ENCODE measurements around the gene NUP50. TPM values are rescaled to one million over a fixed set of nuclear protein-coding genes. Genes with fewer than 3 reads are reported as not detected.

Gene NUP50
- total RNA-seq, 1 experiment from 2014 or later: 128 TPM

DNA sequence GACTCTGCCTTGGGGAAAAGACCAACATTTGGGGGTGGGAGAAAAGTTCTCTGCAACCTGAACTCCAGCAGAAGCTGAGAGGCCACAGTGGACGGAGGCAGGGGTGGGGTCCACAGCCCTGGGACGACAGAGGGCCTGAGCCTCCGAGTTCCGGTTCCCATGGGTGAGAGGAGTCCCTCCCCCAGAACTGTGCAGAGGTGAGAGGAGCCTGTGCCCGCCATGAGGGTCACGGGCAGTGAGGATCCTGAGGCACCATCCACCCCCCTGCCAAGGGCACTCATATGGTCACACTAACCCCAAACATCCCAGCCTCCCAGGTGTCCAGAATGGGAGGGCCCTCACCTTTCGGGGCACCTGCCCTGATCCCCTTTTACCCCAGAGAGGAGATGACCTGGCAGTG, 46.4 kb downstream of the NUP50 start:
- no peaks in the 10 kb centered on the region for H3K27me3 Mint-ChIP-seq (ENCODE audit: insufficient read depth, unreplicated experiment)
- intact Hi-C loops (cut with micrococcal nuclease; ENCODE audit: unreplicated experiment): no loop called here
- Histone ChIP-seq H3K4me1 (no peaks in the 10 kb centered on the region), H3K4me3 (ENCODE audit: low read depth, low read length) (no peak overlapping the region), H3K27me3 (replicated peaks; ENCODE audit: control insufficient read depth, insufficient read depth, low read length) (no peaks in the 10 kb centered on the region), H3K36me3 (ENCODE audit: control insufficient read depth, insufficient read depth, low read length) (no peaks in the 10 kb centered on the region), H3K9me3 (no peaks in the 10 kb centered on the region)
- no peak overlapping the region for H3K27ac Mint-ChIP-seq (ENCODE audit: unreplicated experiment)
- H3K4me1 Mint-ChIP-seq (ENCODE audit: low read depth, unreplicated experiment): no peaks in the 10 kb centered on the region
- H3K4me3 Mint-ChIP-seq (ENCODE audit: unreplicated experiment): no peak overlapping the region
- no peak for TF ChIP-seq CTCF (IDR thresholded peaks at IDR 0.05; ENCODE audit: insufficient read depth in 1 of 2, low read depth in 1 of 2, low read length in 1 of 2, severe bottlenecking in 1 of 2, unreplicated experiment in 1 of 2)
- BruUV-seq (replicated peaks): no TSS peak
- no peak for DNase-seq
- ChIA-PET POLR2A (no interaction called here), CTCF (no interaction called here)
- H3K36me3 Mint-ChIP-seq (ENCODE audit: insufficient read depth, unreplicated experiment): no peaks in the 10 kb centered on the region
- no peaks in the 10 kb centered on the region for H3K9me3 Mint-ChIP-seq (ENCODE audit: unreplicated experiment)

- TF ChIP-seq CTCF (IDR thresholded peaks at IDR 0.05; ENCODE audit: insufficient read depth in 1 of 2, low read depth in 1 of 2, low read length in 1 of 2, severe bottlenecking in 1 of 2, unreplicated experiment in 1 of 2): no peak
- H3K36me3 ChIP-seq (ENCODE audit: control insufficient read depth, insufficient read depth, low read length): no peaks in the 10 kb centered on the region
- intact Hi-C loops (cut with micrococcal nuclease; ENCODE audit: unreplicated experiment): no loop called here
- no peak for DNase-seq
- H3K4me3 ChIP-seq (ENCODE audit: low read depth, low read length): no peak overlapping the region
- H3K4me1 Mint-ChIP-seq (ENCODE audit: low read depth, unreplicated experiment): no peaks in the 10 kb centered on the region
- no peaks in the 10 kb centered on the region for H3K9me3 ChIP-seq
- no peaks in the 10 kb centered on the region for H3K9me3 Mint-ChIP-seq (ENCODE audit: unreplicated experiment)
- no peaks in the 10 kb centered on the region for H3K27me3 Mint-ChIP-seq (ENCODE audit: insufficient read depth, unreplicated experiment)
- H3K4me3 Mint-ChIP-seq (ENCODE audit: unreplicated experiment): no peak overlapping the region
- no peaks in the 10 kb centered on the region for H3K36me3 Mint-ChIP-seq (ENCODE audit: insufficient read depth, unreplicated experiment)
- no TSS peak for BruUV-seq (replicated peaks)
- no peaks in the 10 kb centered on the region for H3K4me1 ChIP-seq
- no peaks in the 10 kb centered on the region for H3K27me3 ChIP-seq (replicated peaks; ENCODE audit: control insufficient read depth, insufficient read depth, low read length)
- POLR2A ChIA-PET: no interaction called here
- CTCF ChIA-PET: no interaction called here
- peak overlapping the region; percentile 19 for H3K27ac Mint-ChIP-seq (ENCODE audit: unreplicated experiment)
Observed at GRCh38 chr22:45210577-45210976, 46.9 kb downstream of the NUP50 start.

GRCh38 chr22:45210991-45211390, 47.3 kb downstream of the NUP50 start:
- Histone ChIP-seq H3K4me3 (ENCODE audit: low read depth, low read length) (no peak overlapping the region), H3K36me3 (ENCODE audit: control insufficient read depth, insufficient read depth, low read length) (no peaks in the 10 kb centered on the region), H3K4me1 (no peaks in the 10 kb centered on the region), H3K27me3 (replicated peaks; ENCODE audit: control insufficient read depth, insufficient read depth, low read length) (no peaks in the 10 kb centered on the region), H3K9me3 (no peaks in the 10 kb centered on the region)
- BruUV-seq (replicated peaks): no TSS peak
- Mint-ChIP-seq H3K27me3 (ENCODE audit: insufficient read depth, unreplicated experiment) (no peaks in the 10 kb centered on the region), H3K9me3 (ENCODE audit: unreplicated experiment) (no peaks in the 10 kb centered on the region), H3K27ac (ENCODE audit: unreplicated experiment) (peak overlapping the region; percentile 19), H3K4me1 (ENCODE audit: low read depth, unreplicated experiment) (no peaks in the 10 kb centered on the region), H3K4me3 (ENCODE audit: unreplicated experiment) (no peak overlapping the region), H3K36me3 (ENCODE audit: insufficient read depth, unreplicated experiment) (no peaks in the 10 kb centered on the region)
- TF ChIP-seq CTCF (IDR thresholded peaks at IDR 0.05; ENCODE audit: insufficient read depth in 1 of 2, low read depth in 1 of 2, low read length in 1 of 2, severe bottlenecking in 1 of 2, unreplicated experiment in 1 of 2): no peak
- CTCF ChIA-PET: no interaction called here
- no peak for DNase-seq
- POLR2A ChIA-PET: no interaction called here
- intact Hi-C loops (cut with micrococcal nuclease; ENCODE audit: unreplicated experiment): no loop called here

All from Caco-2 (cell line).